SU-DHL-6 (cell line): ENCODE results near the gene FAM171A1.

Experiments used
- CTCF ChIP-seq: fragments of 200-600 bp; sonication (generic); IDR thresholded peaks from one replicate; pipeline ENCODE4 v1.5.1; 2017; ENCODE audit warnings: antibody characterized with exemption, mild to moderate bottlenecking, low read length, moderate library complexity; ENCODE audit not compliant: insufficient read depth, poor library complexity, severe bottlenecking
- EZH2phosphoT487 ChIP-seq: fragments of 200-600 bp; sonication (generic), shearing (Covaris generic); conservative IDR thresholded peaks from 2 replicates; pipeline ENCODE4 v1.6.1; 2018; ENCODE audit warnings: mild to moderate bottlenecking, antibody characterized with exemption, low read length, moderate library complexity, mixed read lengths

GRCh38 chr10:15216700-15217099, 154.4 kb downstream of the FAM171A1 start:
- TF ChIP-seq CTCF = no peak
- TF ChIP-seq EZH2phosphoT487 = no peak
